ENCODE results near the gene ZNF275.

DNA sequence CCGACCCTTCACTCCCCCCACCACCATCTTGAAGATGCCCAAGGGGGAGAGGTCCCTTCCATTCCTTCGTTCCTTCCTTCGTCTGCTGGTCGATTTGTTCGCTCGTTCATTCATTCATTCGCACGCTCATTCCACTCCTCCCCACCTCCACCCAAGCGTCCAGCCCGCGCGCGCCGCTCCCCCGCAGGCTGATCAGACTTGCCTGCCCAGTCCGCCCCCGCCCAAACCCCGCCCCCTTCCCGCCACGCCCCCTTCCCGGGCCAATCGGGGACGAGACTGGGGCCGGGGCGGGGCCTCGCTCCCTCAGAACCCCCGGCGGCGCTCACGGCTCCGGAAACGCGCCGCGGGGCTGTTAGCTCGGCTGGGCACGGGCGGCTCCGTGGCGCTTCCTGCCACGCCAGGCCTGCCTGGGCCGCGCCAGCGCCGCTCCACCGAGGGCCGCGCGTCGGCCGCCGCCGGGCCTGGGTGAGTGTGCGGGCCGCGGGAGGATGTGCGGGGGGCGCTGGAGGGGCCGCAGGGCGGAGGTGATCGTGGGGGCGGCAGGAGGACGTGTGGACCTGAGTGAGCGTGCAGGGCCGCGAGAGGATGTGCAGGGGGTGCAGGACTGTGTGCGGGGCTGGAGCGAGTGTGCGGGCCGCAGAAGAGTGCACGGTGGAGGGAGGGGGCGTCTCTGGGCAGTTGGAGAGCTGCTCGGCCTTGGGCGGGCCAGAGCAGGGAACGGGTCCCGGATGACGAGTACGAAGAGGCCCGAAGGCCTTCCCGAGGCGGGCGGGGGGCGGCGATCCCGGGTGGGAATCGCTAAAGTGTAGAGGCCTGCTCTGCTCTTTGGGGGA, at the start of gene ZNF275:
- TF ChIP-seq, protein P1, sequence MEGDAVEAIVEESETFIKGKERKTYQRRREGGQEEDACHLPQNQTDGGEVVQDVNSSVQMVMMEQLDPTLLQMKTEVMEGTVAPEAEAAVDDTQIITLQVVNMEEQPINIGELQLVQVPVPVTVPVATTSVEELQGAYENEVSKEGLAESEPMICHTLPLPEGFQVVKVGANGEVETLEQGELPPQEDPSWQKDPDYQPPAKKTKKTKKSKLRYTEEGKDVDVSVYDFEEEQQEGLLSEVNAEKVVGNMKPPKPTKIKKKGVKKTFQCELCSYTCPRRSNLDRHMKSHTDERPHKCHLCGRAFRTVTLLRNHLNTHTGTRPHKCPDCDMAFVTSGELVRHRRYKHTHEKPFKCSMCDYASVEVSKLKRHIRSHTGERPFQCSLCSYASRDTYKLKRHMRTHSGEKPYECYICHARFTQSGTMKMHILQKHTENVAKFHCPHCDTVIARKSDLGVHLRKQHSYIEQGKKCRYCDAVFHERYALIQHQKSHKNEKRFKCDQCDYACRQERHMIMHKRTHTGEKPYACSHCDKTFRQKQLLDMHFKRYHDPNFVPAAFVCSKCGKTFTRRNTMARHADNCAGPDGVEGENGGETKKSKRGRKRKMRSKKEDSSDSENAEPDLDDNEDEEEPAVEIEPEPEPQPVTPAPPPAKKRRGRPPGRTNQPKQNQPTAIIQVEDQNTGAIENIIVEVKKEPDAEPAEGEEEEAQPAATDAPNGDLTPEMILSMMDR (IDR thresholded peaks at IDR 0.05), result no peak
- TF ChIP-seq POLR2AphosphoS5 (IDR thresholded peaks at IDR 0.05), result no peak

Data from breast epithelium (tissue), 3 donors.